ENCODE data around the gene ARHGDIA.

Gene ARHGDIA

GRCh38 chr17:81833160-81833920 lies 37.8 kb downstream of the ARHGDIA start, which contains the start of gene MCRIP1:
Gene MCRIP1 (minus strand): TSS chr17:81833291. CDS start chr17:81824506, 8,785 bp downstream.
- peak; percentile 78 for FAIRE-seq
- DNase-seq (ENCODE audit: extremely low spot score, insufficient read length, low read depth) = peak; percentile 98

- FAIRE-seq (no peak), DNase-seq (ENCODE audit: extremely low spot score, insufficient read length, low read depth) (no peak)
Observed at GRCh38 chr17:81832608-81833159, 38.5 kb downstream of the ARHGDIA start.

GRCh38 chr17:81831957-81832607 lies 39.1 kb downstream of the ARHGDIA start:
- FAIRE-seq (peak; percentile 29), DNase-seq (ENCODE audit: extremely low spot score, insufficient read length, low read depth) (no peak)

GRCh38 chr17:81831563-81831956 lies 39.6 kb downstream of the ARHGDIA start:
- FAIRE-seq (peak; percentile 21), DNase-seq (ENCODE audit: extremely low spot score, insufficient read length, low read depth) (no peak)

GRCh38 chr17:81829858-81830257 lies 41.3 kb downstream of the ARHGDIA start:
- no peak for FAIRE-seq

GRCh38 chr17:81828656-81829055 lies 42.5 kb downstream of the ARHGDIA start:
- FAIRE-seq (no peak), DNase-seq (ENCODE audit: extremely low spot score, insufficient read length, low read depth) (no peak)

More at GRCh38 chr17:81829858-81830257, 41.3 kb downstream of the ARHGDIA start:
- no peak for DNase-seq (ENCODE audit: extremely low spot score, insufficient read length, low read depth)

GRCh38 chr17:81825841-81826466 lies 45.2 kb downstream of the ARHGDIA start:
- DNase-seq (ENCODE audit: extremely low spot score, insufficient read length, low read depth) (no peak), FAIRE-seq (no peak)

- FAIRE-seq = no peak
Observed at GRCh38 chr17:81824595-81824994, 46.5 kb downstream of the ARHGDIA start.

GRCh38 chr17:81823820-81824550 lies 47.2 kb downstream of the ARHGDIA start:
- FAIRE-seq = no peak

More at GRCh38 chr17:81824595-81824994, 46.5 kb downstream of the ARHGDIA start:
- no peak for DNase-seq (ENCODE audit: extremely low spot score, insufficient read length, low read depth)

GRCh38 chr17:81822996-81823819 lies 47.9 kb downstream of the ARHGDIA start:
- DNase-seq (ENCODE audit: extremely low spot score, insufficient read length, low read depth) = no peak

More at GRCh38 chr17:81823820-81824550, 47.2 kb downstream of the ARHGDIA start:
- DNase-seq (ENCODE audit: extremely low spot score, insufficient read length, low read depth) = no peak

GRCh38 chr17:81822312-81822637 lies 48.9 kb downstream of the ARHGDIA start:
- DNase-seq (ENCODE audit: extremely low spot score, insufficient read length, low read depth) (no peak), FAIRE-seq (no peak)

More at GRCh38 chr17:81822996-81823819, 47.9 kb downstream of the ARHGDIA start:
- no peak for FAIRE-seq

GRCh38 chr17:81821603-81822311 lies 49.4 kb downstream of the ARHGDIA start:
- DNase-seq (ENCODE audit: extremely low spot score, insufficient read length, low read depth) (no peak), FAIRE-seq (no peak)

GRCh38 chr17:81821147-81821546 lies 50.0 kb downstream of the ARHGDIA start:
- DNase-seq (ENCODE audit: extremely low spot score, insufficient read length, low read depth) = no peak
- no peak for FAIRE-seq

GRCh38 chr17:81819708-81820107 lies 51.4 kb downstream of the ARHGDIA start:
- DNase-seq (ENCODE audit: extremely low spot score, insufficient read length, low read depth) (no peak), FAIRE-seq (no peak)

GRCh38 chr17:81817758-81818147 lies 53.4 kb downstream of the ARHGDIA start:
- FAIRE-seq (no peak), DNase-seq (ENCODE audit: extremely low spot score, insufficient read length, low read depth) (no peak)
